Sigmoid colon (tissue), 7 donors: Measurements from ENCODE around the gene GSE1. TPM values are rescaled to one million over a fixed set of nuclear protein-coding genes. Genes with fewer than 3 reads are reported as not detected.

Experiments used
- DNase-seq: peaks from one replicate; pipeline ENCODE4 v3.0.0-alpha.2; 2019
- H3K27ac ChIP-seq, 4 donors: fragments of 200-600 bp; sonication (generic); one replicate each; pipeline ENCODE4 v1.5.1; 2016 to 2019; ENCODE audit warnings: mild to moderate bottlenecking in 1 of 4
- H3K27me3 ChIP-seq, 3 donors: fragments of 200-600 bp; sonication (generic); one replicate each; pipeline ENCODE4 v1.5.1; 2019; ENCODE audit warnings: mild to moderate bottlenecking in 1 of 3
- H3K36me3 ChIP-seq, 4 donors: fragments of 200-600 bp; sonication (generic); one replicate each; pipeline ENCODE4 v1.5.1; 2016 to 2019
- H3K4me1 ChIP-seq, 4 donors: fragments of 200-600 bp; sonication (generic); one replicate each; pipeline ENCODE4 v1.5.1; 2017 to 2019
- H3K4me3 ChIP-seq, 4 donors: fragments of 200-600 bp; sonication (generic); one replicate each; pipeline ENCODE4 v1.5.1; 2017 to 2019; ENCODE audit warnings: mild to moderate bottlenecking in 2 of 4, moderate library complexity in 1 of 4
- H3K9me3 ChIP-seq, 4 donors: fragments of 200-600 bp in 3 of 4; sonication (generic) in 3 of 4; one replicate each; pipeline versions ENCODE4 v1.5.1 to v1.6.1; 2013 to 2019
- CTCF ChIP-seq, 4 experiments: fragments of 450-650 bp in 3 of 4; fragments of 200-600 bp in 1 of 4; IDR thresholded peaks; one replicate each; pipeline ENCODE4 v1.5.1; 2016 to 2019; ENCODE audit warnings: antibody characterized with exemption in 4 of 4, mild to moderate bottlenecking in 3 of 4, moderate library complexity in 2 of 4
- EP300 ChIP-seq, 4 donors: sonication (generic); formaldehyde crosslinking; IDR thresholded peaks; one replicate each; pipeline ENCODE4 v1.6.1; 2017; ENCODE audit warnings: antibody characterized with exemption in 4 of 4
- POLR2A ChIP-seq, 2 donors: fragments of 450-650 bp; IDR thresholded peaks; one replicate each; pipeline ENCODE4 v1.6.1; 2016; ENCODE audit warnings: antibody characterized with exemption in 2 of 2, mild to moderate bottlenecking in 2 of 2, moderate library complexity in 2 of 2
- POLR2AphosphoS5 ChIP-seq, 4 donors: sonication (generic); formaldehyde crosslinking; IDR thresholded peaks; one replicate each; pipeline ENCODE4 v1.6.1; 2017; ENCODE audit warnings: antibody characterized with exemption in 4 of 4
- WGBS, 2 donors: extraction: QIAGEN DNeasy Blood & Tissue Kit; methylation state at CpG; one replicate each; pipeline ENCODE4 v1.1.7; 2013; 5-methylcytosine and 5-hydroxymethylcytosine counted together
- intact Hi-C: fragments of 100-400 bp; cut with DNase I; formaldehyde crosslinking; loops from one replicate; pipeline ENCODE4 v1.15.1; 2023
- polyA plus RNA-seq, 3 donors: library from polyadenylated mRNA; stranded (reverse); fragments of 200-250 nt; gene quantifications; one replicate each; pipeline ENCODE4 v1.2.3, GENCODE V29; 2013
- total RNA-seq, 4 donors: library from RNA; depleted of rRNA; stranded (reverse); fragments of >200 nt; gene quantifications; one replicate each; pipeline ENCODE4 v1.1.0, GENCODE V29; 2016
- donor health status: healthy with polysubstance abuse.
- donor health status: Bipolar disorder and iron deficiency.
- donor health status: healthy.

The GSE1 gene
- total and polyA plus RNA-seq, 7 donors = 12.0 to 76.7 (median 42.5) TPM

GRCh38 chr16:85667261-85667660 lies 54.1 kb downstream of the GSE1 start:
- Histone ChIP-seq H3K27me3 (no peaks in the 10 kb centered on the region), H3K36me3 (peaks cover 60 to 98% (median 75%) of the 10 kb centered on the region in 4 donors), H3K27ac (no peak overlapping the region), H3K4me1 (peaks cover 0 to 11% (median 9%) of the 10 kb centered on the region in 4 donors), H3K4me3 (no peak overlapping the region), H3K9me3 (no peaks in the 10 kb centered on the region)
- DNase-seq = peak; percentile 50
- TF ChIP-seq POLR2A (IDR thresholded peaks at IDR 0.05) (no peak), EP300 (IDR thresholded peaks at IDR 0.05) (no peak), POLR2AphosphoS5 (IDR thresholded peaks at IDR 0.05) (no peak)
- intact Hi-C loops = no loop called here
- WGBS, 2 donors = 91 to 92% methylated on average over 9 of the region's 9 CpGs

GRCh38 chr16:85667841-85668413 lies 54.8 kb downstream of the GSE1 start:
- Histone ChIP-seq H3K27me3 (no peaks in the 10 kb centered on the region), H3K27ac (no peak overlapping the region), H3K36me3 (peaks cover 64 to 98% (median 76%) of the 10 kb centered on the region in 4 donors), H3K4me1 (peaks cover 0 to 11% (median 9%) of the 10 kb centered on the region in 4 donors), H3K4me3 (no peak overlapping the region), H3K9me3 (no peaks in the 10 kb centered on the region)
- WGBS, 2 donors = 87 to 93% methylated on average over 16 of the region's 16 CpGs
- peak; percentile 58 for DNase-seq
- TF ChIP-seq CTCF (IDR thresholded peaks at IDR 0.05) (no peak), EP300 (IDR thresholded peaks at IDR 0.05) (no peak), POLR2AphosphoS5 (IDR thresholded peaks at IDR 0.05) (no peak), POLR2A (IDR thresholded peaks at IDR 0.05) (no peak)
- intact Hi-C loops = no loop called here

- whole genome bisulfite sequencing, 2 donors = 92 to 95% methylated on average over 10 of the region's 10 CpGs
- Histone ChIP-seq H3K4me3 (no peak overlapping the region), H3K27ac (no peak overlapping the region), H3K9me3 (no peaks in the 10 kb centered on the region), H3K27me3 (no peaks in the 10 kb centered on the region), H3K36me3 (peaks cover 55 to 97% (median 69%) of the 10 kb centered on the region in 4 donors), H3K4me1 (peaks cover 0 to 13% (median 9%) of the 10 kb centered on the region in 4 donors)
- peak; percentile 30 for DNase-seq
- no peak for TF ChIP-seq EP300 (IDR thresholded peaks at IDR 0.05)
- no peak for TF ChIP-seq CTCF (IDR thresholded peaks at IDR 0.05)
- TF ChIP-seq POLR2AphosphoS5 (IDR thresholded peaks at IDR 0.05) = no peak
- no peak for TF ChIP-seq POLR2A (IDR thresholded peaks at IDR 0.05)
- intact Hi-C loops = no loop called here
Observed at GRCh38 chr16:85668676-85669424, 55.7 kb downstream of the GSE1 start.

- DNase-seq = no peak
- 96% methylated on average over 14 of the region's 14 CpGs for WGBS, 2 donors
Observed at GRCh38 chr16:85670840-85671239, 57.7 kb downstream of the GSE1 start.

More at GRCh38 chr16:85670840-85671239, 57.7 kb downstream of the GSE1 start:
- Histone ChIP-seq H3K36me3 (peaks cover 46 to 97% (median 58%) of the 10 kb centered on the region in 4 donors), H3K9me3 (no peaks in the 10 kb centered on the region), H3K27me3 (no peaks in the 10 kb centered on the region), H3K4me3 (no peak overlapping the region), H3K27ac (no peak overlapping the region), H3K4me1 (peaks cover 0 to 12% (median 9%) of the 10 kb centered on the region in 4 donors)
- intact Hi-C loops = no loop called here
- TF ChIP-seq POLR2AphosphoS5 (IDR thresholded peaks at IDR 0.05) = no peak
- no peak for TF ChIP-seq CTCF (IDR thresholded peaks at IDR 0.05)
- no peak for TF ChIP-seq EP300 (IDR thresholded peaks at IDR 0.05)
- TF ChIP-seq POLR2A (IDR thresholded peaks at IDR 0.05) = no peak
